Epithelial cell of prostate (primary cell): Measurements from ENCODE around the gene FBXL17.

Experiments used
- DNase-seq: peaks from one replicate; pipeline ENCODE4 v3.0.0-alpha.2; 2011; ENCODE audit warnings: low read depth, low spot score
- H3K27ac ChIP-seq: fragments of 450-650 bp; 2 replicates; pipeline ENCODE4 v1.5.1; 2017; ENCODE audit warnings: mild to moderate bottlenecking

Gene FBXL17

GRCh38 chr5:108111736-108112135, 270.2 kb downstream of the FBXL17 start:
- no peak for DNase-seq
- H3K27ac ChIP-seq: no peak overlapping the region

- no peak overlapping the region for H3K27ac ChIP-seq
- DNase-seq: no peak
These were observed 272.8 kb downstream of the FBXL17 start for GRCh38 chr5:108109059-108109458.

GRCh38 chr5:108104448-108104847, 277.4 kb downstream of the FBXL17 start:
- no peak for DNase-seq
- no peak overlapping the region for H3K27ac ChIP-seq

- H3K27ac ChIP-seq: no peak overlapping the region
- no peak for DNase-seq
These were observed 279.4 kb downstream of the FBXL17 start for GRCh38 chr5:108102463-108102862.

- no peak for DNase-seq
- no peak overlapping the region for H3K27ac ChIP-seq
These were observed 280.1 kb downstream of the FBXL17 start for GRCh38 chr5:108101821-108102220.

- DNase-seq: no peak
- H3K27ac ChIP-seq: no peak overlapping the region
These were observed 280.8 kb downstream of the FBXL17 start for GRCh38 chr5:108101130-108101529.

- DNase-seq: no peak
- H3K27ac ChIP-seq: no peak overlapping the region
These were observed 287.1 kb downstream of the FBXL17 start for GRCh38 chr5:108094800-108095199.

GRCh38 chr5:108093186-108093585, 288.7 kb downstream of the FBXL17 start:
- H3K27ac ChIP-seq: no peak overlapping the region
- no peak for DNase-seq

GRCh38 chr5:108090946-108091345, 291.0 kb downstream of the FBXL17 start:
- no peak for DNase-seq
- H3K27ac ChIP-seq: no peak overlapping the region

- H3K27ac ChIP-seq: no peak overlapping the region
- no peak for DNase-seq
These were observed 297.8 kb downstream of the FBXL17 start for GRCh38 chr5:108084105-108084504.

GRCh38 chr5:108083232-108083631, 298.7 kb downstream of the FBXL17 start:
- no peak overlapping the region for H3K27ac ChIP-seq
- no peak for DNase-seq

GRCh38 chr5:108081707-108082106, 300.2 kb downstream of the FBXL17 start:
- DNase-seq: no peak
- H3K27ac ChIP-seq: no peak overlapping the region

GRCh38 chr5:108079753-108080152, 302.1 kb downstream of the FBXL17 start:
- H3K27ac ChIP-seq: no peak overlapping the region
- DNase-seq: no peak

- no peak for DNase-seq
- no peak overlapping the region for H3K27ac ChIP-seq
These were observed 303.0 kb downstream of the FBXL17 start for GRCh38 chr5:108078882-108079281.

- no peak overlapping the region for H3K27ac ChIP-seq
- no peak for DNase-seq
These were observed 303.6 kb downstream of the FBXL17 start for GRCh38 chr5:108078345-108078744.

- no peak overlapping the region for H3K27ac ChIP-seq
- no peak for DNase-seq
These were observed 307.3 kb downstream of the FBXL17 start for GRCh38 chr5:108074626-108075025.

- H3K27ac ChIP-seq: no peak overlapping the region
- DNase-seq: no peak
These were observed 317.6 kb downstream of the FBXL17 start for GRCh38 chr5:108064302-108064701.

- H3K27ac ChIP-seq: no peak overlapping the region
- no peak for DNase-seq
These were observed 320.0 kb downstream of the FBXL17 start for GRCh38 chr5:108061941-108062340.

GRCh38 chr5:108060340-108060739, 321.6 kb downstream of the FBXL17 start:
- no peak overlapping the region for H3K27ac ChIP-seq
- no peak for DNase-seq

- no peak for DNase-seq
- H3K27ac ChIP-seq: no peak overlapping the region
These were observed 322.6 kb downstream of the FBXL17 start for GRCh38 chr5:108059334-108059733.

- H3K27ac ChIP-seq: no peak overlapping the region
- no peak for DNase-seq
These were observed 327.5 kb downstream of the FBXL17 start for GRCh38 chr5:108054349-108054748.

GRCh38 chr5:108046955-108047670, 334.8 kb downstream of the FBXL17 start:
- no peak overlapping the region for H3K27ac ChIP-seq
- no peak for DNase-seq
